HG03159 (cell line): ENCODE measurements around the gene MZT2B.
"Not testable (repeated sequence)": the region's sequence is repeated elsewhere in the genome, so short reads cannot be mapped to it uniquely, and the experiment has no call there.

Experiments
- ATAC-seq: cut with Tn5 transposase; IDR thresholded peaks from one replicate; pipeline ENCODE4 v1.9.1; 2021; ENCODE audit warnings: mild to moderate bottlenecking, moderate library complexity; ENCODE audit not compliant: unreplicated experiment

The MZT2B gene

DNA sequence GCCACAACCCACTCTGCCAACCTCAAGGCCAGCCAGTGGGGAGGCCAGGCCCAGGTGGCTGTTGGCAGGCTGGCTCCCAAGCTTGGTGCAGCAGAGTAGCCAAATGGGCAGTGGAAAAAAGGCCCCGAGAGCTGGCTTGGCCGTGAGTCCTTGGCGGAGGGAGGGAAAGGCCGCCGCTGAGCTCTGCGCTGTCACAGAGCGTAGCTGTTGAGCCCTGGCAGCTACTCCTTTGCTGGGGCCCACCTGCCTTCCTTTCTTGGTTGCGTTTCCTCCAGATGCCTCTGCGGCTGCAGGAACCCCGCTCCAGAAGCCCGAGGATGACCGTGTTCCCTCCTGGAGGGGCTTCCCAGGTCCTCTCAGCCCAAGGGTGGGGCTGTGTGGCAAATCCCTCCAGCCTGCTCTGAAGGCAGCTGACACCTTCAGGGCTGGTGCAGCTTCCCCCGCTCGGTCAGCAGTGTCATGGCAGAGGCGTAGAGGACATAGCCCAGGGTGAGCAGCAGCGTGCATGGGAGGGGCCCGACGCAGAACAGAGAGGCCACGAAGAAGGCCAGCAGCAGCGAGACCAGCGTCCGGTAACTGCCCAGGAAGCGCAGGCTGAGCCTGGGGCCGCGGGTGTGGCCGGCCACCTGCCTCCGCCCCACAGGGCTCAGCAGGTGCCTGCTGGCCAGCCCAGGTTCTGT lies 29.8 kb upstream of the MZT2B start:
- not testable (repeated sequence) for ATAC-seq

GRCh38 chr2:130152816-130153595 lies 29.1 kb upstream of the MZT2B start:
- ATAC-seq: no peak

DNA sequence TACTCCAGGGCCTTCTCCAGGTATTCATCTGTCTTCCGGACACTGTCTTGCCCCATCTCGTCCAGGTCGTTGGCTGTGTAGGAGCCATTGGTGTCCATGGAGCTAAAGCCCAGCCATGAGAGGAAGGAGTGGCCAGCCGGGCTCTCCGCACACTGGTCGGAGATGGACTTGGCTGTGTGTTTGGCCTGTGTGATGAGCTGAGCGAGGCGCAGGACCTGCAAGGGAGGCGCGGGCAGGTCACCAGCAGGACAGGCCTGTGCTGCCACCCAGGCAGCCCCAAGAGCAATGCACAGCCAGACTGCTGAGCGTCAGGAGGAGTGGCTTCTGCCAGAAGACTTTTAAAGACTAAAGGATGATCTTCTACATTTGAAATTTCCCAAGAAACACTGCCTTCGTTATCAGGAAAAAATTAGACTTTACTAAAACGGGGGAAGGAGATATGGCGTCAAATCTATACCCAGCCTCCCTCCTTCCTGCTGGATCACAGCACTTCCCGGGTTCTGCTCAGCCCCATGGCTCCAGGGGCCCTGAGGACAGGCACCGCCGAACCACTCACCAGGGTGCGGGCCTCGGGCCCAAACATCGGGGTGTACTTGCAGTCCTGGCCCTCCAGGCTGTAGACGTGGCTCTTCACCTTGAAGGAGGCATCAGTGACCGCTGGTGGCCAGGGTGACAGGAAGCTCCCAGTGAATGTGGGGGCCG lies 28.2 kb upstream of the MZT2B start:
- ATAC-seq: not testable (repeated sequence)

- ATAC-seq: not testable (repeated sequence)
Measured at GRCh38 chr2:130154423-130154770, 27.7 kb upstream of the MZT2B start.

- ATAC-seq: no peak
Measured at GRCh38 chr2:130154773-130155765, 27.0 kb upstream of the MZT2B start.

DNA sequence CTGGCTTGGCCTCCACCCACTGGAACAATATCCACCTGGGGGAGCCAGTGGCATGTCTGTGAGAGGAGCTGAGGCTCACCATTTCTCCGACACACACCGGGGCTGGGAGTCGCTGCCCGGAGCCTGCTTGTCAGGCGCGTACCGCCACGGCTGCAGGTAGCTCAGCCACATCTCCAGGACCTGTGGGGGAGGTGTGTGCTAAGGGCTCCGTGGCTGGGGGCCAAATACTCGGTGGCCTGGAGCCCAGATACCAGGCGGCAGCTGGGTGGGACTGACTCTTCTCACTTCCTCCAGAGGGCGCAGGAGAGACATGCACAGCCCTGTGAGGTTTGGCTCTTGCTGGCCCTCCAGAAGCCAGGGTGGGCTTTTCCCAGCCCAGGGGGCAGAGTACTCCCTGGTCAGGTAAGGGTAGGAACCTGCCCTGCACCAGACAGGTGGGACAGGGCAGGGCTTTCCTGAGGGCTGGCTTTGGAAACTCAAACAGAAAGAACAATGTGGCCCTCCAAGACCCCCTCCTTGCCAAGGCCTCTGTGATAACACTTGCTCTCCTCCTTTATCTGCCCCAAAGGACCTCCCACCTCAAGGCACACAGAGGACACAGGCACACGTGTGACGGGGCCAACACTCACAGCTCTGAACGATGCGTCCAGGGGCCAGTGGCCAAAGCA lies 26.0 kb upstream of the MZT2B start:
- not testable (repeated sequence) for ATAC-seq

DNA sequence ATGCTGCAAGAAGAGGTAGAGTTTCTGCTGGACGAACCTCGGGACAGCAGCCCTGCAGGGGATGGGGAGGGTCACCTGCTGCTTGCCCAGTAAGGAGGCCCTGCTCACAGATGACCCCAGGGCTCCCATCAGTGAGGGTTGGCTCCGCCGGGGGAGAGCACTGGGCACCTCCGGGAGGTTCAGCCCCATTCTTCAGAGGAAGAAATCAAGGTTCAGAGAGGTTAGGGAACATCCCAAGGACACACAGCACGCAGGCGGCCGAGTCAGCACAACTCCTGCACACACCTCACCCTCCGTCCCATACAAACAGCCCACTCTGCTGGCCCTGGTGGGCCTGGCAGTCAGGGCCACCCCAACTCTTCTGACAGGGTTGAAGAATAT lies 25.4 kb upstream of the MZT2B start:
- ATAC-seq: no peak

GRCh38 chr2:130157354-130157753 lies 24.7 kb upstream of the MZT2B start:
- peak; percentile 31 for ATAC-seq

GRCh38 chr2:130157825-130158514 lies 24.1 kb upstream of the MZT2B start:
- ATAC-seq: peak; percentile 85

DNA sequence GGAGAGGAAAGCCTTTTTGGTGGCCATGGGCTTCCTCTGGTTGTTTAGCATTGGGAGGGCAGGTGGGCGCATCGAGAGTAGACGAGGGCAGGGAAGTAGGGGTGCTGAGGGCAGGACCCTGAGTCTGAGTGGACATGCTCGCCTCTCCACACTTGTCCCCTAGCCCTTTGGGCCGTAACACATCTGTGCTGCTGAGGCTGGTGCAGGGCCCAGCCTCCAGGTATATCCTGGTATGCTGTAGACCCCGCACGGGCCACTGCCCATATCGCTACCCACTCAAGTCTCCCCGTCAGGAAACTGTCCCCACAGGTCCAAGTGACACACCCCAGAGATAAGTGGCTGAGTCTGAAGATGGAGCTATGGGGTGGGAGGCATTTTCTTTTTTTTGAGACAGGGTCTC lies 23.4 kb upstream of the MZT2B start:
- no peak for ATAC-seq

DNA sequence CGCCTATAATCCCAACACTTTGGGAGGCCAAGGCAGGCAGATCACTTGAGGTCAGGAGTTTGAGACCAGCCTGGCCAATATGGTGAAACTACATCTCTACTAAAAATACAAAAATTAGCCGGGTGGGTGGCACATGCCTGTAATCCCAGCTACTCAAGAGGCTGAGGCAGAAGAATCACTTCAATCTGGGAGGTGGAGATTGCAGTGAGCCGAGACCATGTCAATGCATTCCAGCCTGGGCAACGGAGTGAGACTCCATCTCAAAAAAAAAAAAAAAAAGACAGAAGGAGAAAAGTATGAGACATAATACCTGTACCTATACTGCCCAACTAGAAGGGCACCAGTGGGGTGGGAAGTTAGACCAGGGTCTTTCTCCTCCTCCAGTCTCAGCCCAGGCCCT lies 22.7 kb upstream of the MZT2B start:
- not testable (repeated sequence) for ATAC-seq

DNA sequence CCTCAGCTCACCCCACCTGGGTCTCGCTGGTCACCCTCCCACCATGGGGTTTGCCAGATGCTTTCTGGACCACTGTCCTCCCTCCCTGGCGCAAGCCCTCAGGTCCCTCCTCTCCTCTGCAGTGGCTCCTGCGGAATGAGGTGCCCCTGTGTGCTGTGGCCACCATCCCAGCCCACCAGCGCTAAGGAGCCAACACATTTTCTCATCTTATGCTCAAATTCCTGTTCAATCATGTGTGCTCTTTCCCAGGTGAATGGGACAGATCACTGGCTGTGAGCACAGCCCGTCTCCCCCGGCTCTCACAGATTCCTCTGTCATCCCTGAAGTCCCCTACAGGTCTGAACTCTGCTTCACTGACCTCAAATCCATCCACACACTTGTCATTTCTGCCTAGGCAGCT lies 21.9 kb upstream of the MZT2B start:
- no peak for ATAC-seq

GRCh38 chr2:130160838-130161705 lies 21.0 kb upstream of the MZT2B start:
- not testable (repeated sequence) for ATAC-seq

GRCh38 chr2:130162486-130162885 lies 19.6 kb upstream of the MZT2B start:
- ATAC-seq: not testable (repeated sequence)

- no peak for ATAC-seq
Measured at GRCh38 chr2:130162968-130163367, 19.1 kb upstream of the MZT2B start.

DNA sequence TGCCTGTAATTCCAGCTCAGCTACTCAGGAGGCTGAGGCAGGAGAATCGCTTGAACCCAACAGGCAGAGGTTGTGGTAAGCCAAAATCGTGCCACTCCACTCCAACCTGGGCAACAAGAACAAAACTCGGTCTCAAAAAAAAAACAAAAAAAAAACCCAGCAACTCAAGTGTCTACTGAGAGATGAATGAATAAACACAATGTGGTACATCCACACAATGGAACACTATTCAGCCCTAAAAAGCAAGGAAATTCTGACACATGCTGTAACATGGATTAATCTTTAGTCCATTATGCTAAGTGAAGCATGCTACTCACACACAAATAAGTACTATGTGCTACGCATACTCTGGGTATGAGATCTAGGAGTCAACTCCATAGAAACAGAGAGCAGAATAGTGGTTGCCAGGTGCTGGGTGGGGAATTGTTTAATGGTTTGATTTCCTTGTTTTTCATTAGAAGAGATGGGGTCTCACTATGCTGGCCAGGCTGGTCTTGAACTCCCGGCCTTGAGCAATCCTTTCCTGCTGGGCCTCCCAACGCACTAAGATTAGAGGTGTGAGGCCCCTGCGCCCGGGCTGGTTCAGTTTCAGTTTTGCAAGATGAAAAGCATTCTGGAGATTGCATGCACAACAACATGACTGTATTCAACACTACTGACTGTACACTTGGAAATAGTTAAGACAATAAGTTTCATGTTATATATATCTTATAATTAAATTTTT lies 16.6 kb upstream of the MZT2B start:
- no peak for ATAC-seq

GRCh38 chr2:130166611-130167010 lies 15.5 kb upstream of the MZT2B start:
- not testable (repeated sequence) for ATAC-seq

GRCh38 chr2:130169163-130169562 lies 12.9 kb upstream of the MZT2B start:
- ATAC-seq: not testable (repeated sequence)
